Stimulated activated CD8-positive, alpha-beta memory T cell treated with anti-CD3 and anti-CD28 coated beads, Interleukin-12 subunit alpha, Interleukin-12 subunit beta, amount 100 ng/mL, for 4 hours (primary cell): ENCODE measurements around the gene DHX40.
"Not testable (repeated sequence)": the region's sequence is repeated elsewhere in the genome, so short reads cannot be mapped to it uniquely, and the experiment has no call there.

Source experiments
- DNase-seq: peaks from one replicate; pipeline ENCODE4 v3.0.0-alpha.2; 2020; ENCODE audit warnings: low read depth

DHX40 gene, protein sequence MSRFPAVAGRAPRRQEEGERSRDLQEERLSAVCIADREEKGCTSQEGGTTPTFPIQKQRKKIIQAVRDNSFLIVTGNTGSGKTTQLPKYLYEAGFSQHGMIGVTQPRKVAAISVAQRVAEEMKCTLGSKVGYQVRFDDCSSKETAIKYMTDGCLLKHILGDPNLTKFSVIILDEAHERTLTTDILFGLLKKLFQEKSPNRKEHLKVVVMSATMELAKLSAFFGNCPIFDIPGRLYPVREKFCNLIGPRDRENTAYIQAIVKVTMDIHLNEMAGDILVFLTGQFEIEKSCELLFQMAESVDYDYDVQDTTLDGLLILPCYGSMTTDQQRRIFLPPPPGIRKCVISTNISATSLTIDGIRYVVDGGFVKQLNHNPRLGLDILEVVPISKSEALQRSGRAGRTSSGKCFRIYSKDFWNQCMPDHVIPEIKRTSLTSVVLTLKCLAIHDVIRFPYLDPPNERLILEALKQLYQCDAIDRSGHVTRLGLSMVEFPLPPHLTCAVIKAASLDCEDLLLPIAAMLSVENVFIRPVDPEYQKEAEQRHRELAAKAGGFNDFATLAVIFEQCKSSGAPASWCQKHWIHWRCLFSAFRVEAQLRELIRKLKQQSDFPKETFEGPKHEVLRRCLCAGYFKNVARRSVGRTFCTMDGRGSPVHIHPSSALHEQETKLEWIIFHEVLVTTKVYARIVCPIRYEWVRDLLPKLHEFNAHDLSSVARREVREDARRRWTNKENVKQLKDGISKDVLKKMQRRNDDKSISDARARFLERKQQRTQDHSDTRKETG

DNA sequence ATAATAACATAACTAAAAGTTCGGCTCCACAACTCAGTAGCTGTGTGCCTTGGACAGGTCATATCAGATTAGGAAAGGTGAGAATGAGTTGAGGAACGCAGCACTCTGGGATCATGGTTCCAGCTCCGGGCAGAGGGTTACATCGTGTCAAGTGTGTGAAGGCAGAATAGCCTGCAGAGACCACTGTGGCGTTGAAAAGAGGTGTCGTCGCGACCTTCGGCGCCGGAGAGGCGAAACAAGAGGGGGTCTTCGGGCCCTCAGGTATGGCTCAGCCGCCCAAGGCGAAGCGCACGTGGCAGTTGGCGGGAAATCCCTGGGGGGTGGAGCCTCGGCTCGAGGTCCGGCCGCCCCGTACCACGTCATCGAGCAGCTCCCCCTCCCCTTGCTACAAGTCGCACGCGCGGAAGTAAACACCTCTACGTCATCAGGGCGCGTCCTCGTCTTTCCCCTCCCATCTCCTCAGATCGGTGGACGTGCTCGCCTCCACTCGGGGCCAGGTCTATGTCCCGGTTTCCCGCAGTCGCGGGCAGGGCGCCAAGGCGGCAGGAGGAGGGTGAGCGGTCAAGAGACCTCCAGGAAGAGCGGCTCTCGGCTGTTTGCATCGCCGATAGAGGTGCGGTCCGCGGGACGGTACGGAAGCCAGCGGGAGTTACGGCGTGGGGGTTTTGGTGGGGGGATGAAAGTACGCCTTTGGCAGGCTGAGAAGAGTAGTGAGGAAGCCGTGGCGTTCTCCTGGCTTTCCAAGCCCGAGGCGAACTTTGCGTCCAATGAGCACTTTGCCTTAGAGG is at the start of gene DHX40:
DHX40 (plus strand) TSS at position 440 of the 788 bp plus-strand sequence; CDS start at position 502, 62 bp downstream.
- DNase-seq, result peak; percentile 90

DNA sequence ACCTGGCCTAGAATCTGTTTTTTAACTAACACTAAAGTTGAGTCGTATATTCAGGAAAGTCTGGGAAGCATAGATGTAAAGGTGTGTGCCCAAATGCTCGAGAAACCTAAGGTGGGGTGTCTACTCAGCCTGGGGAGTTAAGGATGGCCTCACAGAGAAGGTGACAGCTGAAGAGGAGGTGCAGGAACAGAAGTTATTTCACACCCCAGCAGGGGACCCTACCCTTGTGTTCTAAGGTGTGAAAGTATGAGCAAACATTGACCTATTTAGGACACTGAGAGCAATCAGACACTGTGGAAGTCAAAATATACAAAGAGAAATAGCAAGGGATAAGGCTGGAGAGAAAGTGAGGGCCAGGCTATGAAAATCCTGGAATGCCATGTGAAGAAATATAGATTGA is 49.0 kb upstream of the DHX40 start:
- DNase-seq, result no peak

DNA sequence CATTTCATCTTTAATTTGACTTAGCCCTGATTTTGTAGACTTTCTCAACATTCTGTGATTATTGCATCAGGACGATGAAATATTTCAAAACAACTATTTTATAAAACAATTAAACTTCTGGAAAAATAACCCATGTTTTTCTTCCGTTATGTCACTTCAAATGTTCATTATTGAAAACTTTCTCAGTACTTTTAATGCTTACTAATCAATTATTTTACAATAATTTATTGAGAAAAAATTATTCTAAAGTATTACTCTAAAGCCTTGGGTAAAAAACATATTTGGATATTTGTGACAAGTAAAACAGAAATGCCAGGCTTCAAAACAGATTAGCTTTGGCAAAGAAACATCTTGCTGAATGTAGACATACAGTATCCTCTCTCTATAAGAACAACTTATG is 46.3 kb upstream of the DHX40 start:
- no peak for DNase-seq

DNA sequence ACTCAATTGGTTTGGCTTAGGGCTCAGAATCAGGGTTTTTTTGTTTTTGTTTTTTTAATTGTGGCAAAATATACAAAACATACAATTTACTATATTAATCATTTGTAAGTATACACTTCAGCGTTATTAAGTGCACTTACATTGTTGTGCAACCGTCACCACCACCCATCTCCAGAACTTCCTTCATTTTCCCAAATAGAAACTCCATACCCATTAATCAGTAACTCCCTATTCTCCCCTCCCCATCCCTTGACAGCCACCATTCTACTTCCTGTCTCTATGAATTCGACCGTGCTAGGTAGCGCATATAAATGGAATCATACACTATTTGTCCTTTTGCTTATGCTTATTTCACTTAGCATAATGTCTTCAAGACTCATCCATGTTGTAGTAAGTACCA is 45.2 kb upstream of the DHX40 start:
- no peak for DNase-seq

DNA sequence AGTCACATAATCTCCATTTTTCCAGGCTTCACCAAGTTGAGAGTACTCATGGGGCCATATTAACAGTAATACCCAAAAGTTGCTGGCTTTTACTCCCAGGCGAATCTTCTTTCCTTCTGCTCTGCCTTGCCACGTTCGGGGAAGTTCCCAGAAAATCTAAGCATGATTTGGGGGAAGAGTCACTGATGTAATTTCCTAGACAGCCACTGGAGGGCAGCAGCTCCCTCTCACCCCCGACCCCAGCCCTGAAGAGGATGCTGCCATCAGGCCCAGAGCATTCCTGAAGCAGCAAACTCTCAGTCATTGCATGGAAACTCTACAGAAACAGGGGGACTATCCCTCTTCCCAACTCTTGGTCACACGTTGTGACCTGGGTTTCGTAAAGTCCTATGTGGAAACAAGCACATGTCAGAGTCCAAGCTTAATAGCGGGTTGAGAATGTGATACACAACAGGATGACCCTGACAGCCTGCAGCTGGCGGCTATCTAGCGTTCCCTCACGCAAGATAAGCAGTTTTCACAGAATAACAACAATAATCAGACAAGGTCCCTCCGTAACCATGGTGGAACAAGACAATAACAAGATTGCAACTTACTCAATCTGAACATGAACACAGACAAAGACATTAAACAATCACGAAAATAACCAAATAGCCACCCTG is 43.8 kb upstream of the DHX40 start:
- no peak for DNase-seq

DNA sequence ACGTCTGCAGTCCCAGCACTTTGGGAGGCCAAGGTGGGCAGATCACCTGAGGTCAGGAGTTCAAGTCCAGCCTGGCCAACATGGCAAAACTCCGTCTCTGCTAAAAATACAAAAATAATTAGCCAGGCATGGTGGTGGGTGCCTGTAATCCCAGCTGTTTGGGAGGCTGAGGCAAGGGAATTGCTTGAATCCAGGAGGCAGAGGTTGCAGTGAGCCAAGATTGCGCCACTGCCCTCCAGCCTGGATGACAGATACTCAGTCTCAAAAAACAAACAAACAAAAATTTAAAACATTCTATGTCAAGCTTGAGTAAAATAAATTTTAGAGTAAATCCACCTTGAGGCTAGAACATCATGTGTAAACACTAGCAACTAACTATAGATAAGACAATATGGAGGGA is 40.5 kb upstream of the DHX40 start:
- not testable (repeated sequence) for DNase-seq

DNA sequence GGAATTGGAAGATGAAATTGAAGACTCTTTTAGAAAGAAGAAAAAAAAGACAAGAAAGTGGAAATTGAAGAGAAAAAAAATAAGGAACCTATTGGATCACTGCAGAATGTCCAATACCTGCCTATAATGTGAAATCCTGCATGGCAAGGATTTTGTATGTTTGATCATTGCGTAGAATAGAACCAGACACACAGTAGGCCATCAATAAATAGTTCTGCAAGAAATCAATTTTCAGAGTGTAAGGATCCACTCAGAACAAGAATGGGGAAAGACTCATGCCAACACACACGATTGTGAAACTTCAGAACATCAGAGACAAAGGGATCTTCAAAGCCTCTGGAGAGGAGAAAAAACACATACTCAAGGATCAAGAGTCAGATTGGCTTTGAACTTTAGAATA is 39.7 kb upstream of the DHX40 start:
- DNase-seq, result no peak

DNA sequence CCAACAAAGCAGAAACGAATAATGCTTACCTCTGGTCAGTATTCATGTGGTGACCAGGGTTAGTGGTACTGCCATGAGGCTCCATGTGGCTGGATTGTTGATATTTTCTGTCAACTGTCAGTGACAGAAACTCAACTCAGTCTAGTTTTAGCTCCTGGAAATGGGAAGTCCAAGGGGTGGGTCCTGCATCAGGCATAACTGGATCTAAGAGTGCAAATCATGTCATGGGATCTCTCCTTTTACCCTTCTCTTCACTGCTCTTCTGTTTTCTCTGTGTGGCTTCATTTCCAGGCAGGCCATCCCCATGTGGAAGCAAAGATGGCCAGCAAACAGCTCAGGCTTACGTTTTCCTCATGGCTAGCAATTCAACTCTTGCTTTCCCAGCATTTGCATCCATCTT is 39.0 kb upstream of the DHX40 start:
- DNase-seq, result no peak

DNA sequence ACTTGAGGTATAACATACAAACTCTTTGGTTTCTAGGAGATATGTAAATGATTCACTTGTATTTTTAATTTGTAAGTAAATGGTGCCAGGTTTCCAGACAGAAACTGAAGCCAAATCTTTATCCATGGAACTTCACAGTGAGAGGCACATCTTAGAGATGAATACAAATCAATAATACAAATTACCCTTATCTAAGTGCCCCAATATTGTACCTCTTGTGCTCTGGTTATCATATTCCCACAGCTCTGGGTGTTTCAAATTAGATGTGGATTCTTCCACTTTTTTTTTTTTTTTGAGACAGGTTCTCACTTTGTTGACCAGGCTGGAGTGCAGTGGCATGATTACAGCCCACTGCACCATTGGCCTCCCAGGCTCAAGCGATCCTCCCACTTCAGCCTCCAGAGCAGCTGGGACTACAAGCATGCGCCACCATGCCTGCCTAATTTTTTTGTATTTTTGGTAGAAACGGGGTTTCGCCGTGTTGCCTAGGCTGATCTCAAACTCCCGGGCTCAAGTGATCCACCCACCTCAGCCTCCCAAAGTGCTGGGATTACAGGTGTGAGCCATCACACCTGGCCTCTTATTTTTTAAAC is 38.0 kb upstream of the DHX40 start:
- no peak for DNase-seq

DNA sequence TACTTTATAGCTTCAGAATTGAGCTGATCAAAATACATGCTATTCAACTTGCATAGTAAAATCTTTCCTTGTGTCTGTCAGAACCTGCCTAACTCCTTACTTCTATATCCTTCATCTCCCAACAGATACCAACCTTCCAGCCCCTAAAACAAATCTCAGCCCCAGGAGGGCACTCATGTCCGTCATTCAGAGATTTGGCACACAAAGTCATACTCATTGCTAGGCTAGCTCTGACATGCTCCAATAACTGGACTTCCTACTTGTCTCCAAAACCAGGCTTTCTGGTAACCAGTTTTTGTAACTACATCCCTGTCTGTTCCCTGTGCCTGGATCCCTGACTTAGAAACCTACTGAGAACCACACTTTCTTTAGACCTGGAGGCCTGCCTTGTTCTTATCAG is 37.5 kb upstream of the DHX40 start:
- no peak for DNase-seq

DNA sequence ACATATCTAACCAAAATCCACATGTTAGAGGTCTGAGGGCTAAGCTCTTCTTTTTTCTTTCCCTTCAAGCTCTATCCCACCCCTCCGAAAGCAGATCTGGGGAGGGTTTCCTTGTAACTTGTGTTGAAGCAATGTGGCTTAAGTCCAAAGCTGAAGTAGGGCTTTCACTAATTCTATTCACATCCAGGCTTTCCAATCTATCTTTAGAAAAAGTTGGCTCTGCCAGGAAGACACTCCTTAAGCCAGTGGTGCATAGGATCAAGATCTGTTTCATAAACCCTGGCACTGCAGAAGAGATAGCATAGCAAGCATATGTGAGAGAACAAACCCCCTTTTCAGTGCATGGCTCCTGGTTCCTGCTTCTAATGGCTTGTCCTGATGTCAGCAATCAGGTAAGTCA is 34.9 kb upstream of the DHX40 start:
- DNase-seq, result no peak

DNA sequence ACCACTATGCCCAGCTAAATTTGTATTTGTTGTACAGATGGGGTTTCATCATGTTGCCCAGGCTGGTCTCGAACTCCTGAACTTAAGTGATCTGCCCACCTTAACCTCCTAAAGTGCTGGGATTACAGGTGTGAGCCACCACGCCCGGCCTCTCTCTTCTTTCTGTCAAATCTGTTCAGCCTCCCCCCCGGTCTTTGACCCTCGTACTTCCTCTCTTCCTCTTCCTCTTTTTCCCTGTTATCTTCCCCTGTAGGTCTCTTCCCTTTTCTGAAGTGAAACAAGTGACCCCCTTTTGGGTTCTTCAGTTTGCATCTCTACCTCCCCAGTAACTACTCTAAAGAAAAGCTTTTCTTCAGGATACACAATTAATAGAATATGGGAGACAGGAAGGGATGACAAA is 31.7 kb upstream of the DHX40 start:
- no peak for DNase-seq

DNA sequence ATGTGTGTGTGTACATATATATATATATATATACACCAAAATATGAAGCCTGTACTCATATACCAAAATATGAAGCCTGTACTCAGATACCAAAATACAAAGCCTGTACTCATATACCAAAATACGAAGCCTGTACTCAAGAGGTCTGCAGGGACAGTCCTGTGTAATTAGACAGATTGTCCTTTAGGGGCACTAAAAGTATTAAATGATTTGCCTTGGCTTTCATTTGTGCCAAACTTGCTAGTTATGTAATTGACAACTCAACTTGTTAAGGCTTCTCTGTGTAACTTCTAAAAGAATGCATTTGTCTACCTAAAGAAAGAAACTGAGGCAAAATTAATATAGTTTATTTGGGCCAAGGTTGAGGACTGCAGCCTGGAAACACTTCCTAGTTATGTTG is 30.8 kb upstream of the DHX40 start:
- DNase-seq, result no peak

DNA sequence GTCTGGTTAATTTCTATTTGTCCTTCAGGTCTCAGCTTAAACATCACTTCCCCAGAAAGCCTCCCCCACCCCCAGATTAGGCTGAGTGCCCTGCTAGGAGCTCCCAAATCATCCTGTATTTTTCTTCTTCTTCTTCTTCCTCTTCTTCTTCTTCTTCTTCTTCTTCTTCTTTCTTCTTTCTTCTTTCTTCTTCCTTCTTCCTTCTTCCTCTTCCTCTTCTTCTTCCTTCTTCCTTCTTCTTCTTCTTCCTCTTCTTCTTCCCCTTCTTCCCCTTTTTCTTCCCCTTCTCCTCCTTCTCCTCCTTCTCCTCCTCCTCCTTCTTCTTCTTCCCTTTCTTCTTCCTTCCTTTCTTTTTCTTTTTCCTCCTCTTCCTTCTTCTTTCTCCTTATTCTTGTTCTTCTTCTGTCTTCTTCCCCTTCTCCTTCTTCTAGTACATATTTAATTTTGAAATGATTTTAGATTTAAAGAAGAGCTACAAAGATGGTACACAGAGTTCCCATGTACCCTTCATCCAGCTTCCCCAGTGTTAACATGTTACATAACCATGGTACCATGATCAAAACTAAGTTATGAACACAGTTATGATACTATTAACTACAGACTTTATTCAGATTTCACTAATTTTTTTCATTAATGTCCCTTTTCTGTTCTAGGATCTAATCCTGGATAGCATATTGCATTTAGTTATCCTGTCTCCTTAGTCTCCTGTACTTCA is 27.1 kb upstream of the DHX40 start:
- DNase-seq, result no peak

DNA sequence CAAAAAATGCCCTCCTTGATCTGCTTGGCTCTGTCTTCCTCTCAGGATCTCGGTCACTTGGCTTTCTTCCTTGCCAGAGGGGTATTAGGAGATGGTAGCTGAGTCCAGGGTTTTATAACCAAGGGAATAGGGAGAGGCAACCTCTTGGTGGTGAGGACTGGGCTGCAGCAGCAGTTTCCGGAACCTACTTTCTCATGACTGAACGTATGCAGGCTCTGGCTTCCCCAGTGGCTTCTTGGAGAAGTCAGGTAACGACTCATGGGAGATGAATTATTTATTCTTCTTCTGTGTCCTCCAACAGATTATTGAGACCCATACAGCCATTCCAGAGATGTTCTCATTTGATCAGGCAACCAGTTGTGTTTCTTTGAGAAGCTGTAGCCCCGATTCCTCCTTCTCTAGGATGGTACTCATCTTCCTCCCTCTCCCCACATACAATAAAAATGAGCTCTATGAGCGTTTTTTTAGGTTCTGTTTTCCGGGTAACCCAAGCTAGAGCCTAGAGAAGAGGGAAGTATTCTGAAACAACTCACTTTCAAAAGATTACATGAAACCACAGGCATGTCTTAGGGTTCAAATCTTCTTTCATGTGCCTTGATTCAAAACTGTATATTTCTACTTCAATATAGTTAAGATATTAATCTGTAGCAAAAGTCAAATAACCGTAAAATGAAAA is 22.3 kb upstream of the DHX40 start:
- no peak for DNase-seq

DNA sequence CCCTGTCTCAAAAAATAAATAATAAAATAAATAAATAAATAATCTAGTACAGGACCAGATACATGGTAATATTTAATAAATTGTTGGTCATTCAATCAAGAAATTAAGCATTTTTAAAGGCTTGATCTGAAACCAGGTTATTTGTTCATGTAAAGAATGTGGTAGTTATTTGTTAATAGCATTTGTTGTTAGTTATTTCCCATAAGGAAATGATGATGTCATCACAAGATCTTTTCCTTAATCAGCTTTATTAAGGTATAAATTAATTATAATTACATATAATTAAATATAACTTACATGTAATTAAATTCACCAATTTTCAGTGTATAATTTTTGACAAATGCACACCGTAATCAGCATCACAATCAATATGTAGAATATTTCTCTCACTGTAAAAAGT is 19.5 kb upstream of the DHX40 start:
- DNase-seq, result no peak

DNA sequence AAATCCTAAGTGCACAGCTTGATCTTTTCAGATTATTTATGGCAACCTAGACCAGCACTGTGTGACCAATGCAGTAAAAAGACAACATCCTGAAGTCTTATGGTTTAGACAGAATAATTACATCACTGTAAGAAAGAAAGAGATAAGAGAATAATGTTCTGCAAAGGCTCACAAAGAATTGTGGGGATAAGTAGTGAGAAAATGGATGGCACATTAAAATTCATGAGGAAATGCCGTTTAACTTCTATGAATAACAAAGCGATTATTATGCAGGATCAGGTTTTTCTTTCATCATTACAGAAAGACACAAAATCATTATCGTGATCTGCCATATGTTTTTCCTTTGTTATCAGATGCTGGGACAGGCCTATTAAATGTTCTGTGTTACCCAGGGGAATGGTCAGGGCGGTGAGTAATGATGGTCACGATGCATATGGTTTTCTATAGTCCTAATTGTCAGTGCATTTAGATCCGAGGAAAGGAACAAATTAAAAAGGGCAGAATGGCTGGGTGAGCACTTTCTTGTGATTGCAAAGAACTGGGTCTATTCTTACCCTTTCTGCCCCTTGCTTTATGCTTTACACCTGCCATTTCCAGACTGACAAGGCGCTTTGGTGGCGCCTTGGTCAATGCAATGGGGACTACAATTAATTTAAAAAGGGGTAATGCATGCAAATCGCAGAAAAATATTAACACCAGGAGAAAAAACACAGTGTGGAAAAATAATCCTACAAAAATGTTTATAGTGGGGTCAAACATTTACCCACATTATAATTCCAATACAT is 18.1 kb upstream of the DHX40 start:
- DNase-seq, result no peak

DNA sequence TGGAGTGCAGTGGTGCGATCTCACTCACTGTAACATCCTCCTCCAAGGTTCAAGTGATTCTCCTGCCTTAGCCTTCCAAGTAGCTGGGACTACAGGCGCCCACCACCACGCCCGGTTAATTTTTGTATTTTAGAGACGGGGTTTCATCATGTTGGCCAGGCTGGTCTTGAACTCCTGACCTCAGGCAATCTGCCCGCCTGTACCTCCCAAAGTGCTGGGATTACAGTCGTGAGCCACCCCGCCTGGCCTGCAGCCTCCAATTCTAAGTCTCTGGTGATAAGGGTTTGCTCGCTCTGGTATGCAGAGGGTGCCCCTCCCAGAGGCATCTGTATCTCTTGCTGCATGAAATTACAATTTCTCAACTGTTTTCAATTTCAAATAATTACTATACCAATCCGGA is 16.4 kb upstream of the DHX40 start:
- DNase-seq, result not testable (repeated sequence)

DNA sequence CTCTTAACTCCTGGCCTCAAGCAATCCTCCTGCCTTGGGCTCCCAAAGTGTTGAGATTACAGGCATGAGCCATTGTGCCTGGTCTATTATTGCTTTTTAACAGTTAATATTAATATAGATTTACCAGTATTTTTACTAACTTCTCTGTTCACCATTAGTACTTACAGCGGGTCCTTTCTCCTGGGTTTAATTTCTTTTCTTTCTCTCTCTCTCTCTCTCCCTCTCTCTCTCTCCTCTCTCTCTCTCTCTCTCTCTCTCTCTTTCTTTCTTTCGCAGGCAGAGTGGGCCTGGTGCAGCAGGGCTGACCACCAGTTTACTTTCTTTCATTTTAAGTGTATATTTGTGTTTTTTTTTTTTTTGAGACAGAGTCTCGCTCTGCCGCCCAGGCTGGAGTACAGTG is 14.7 kb upstream of the DHX40 start:
- no peak for DNase-seq

DNA sequence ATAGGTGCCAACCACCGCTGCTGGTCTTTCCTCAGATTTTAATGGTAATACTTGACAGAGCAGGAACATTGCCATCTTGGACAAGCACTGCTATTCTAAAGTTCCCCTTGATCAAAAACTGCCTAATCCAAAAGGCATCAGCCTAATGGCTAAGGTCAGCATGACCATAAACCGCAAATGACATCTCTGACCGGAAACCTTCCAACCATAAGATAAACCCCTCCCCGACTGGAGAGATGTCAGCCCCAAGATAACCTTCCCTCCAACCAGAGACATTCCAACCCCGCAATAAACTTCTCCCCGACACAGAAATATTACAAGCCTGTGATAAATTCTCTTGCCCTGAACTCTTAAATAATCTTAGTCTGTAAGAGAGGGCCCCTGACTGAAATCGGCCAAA is 7.4 kb upstream of the DHX40 start:
- no peak for DNase-seq
